ENCODE measurements around the gene PLD6. TPM values are rescaled to one million over a fixed set of nuclear protein-coding genes. Genes with fewer than 3 reads are reported as not detected.

Gene PLD6
- total RNA-seq, 1 experiment from 2014 or later = 1.2 TPM

GRCh38 chr17:17165666-17166308, 40.3 kb downstream of the PLD6 start (continued):
- TF ChIP-seq ZNF232 (CRISPR knock-in tag; IDR thresholded peaks at IDR 0.05) = no peak
- no peak for TF ChIP-seq NR1H2 (CRISPR knock-in tag; IDR thresholded peaks at IDR 0.05)

- H3K9me3 Mint-ChIP-seq = no peaks in the 10 kb centered on the region
- TF ChIP-seq OVOL2 (CRISPR knock-in tag; IDR thresholded peaks at IDR 0.05; ENCODE audit: borderline replicate concordance) = no peak
Measured at GRCh38 chr17:17164676-17165075, 41.5 kb downstream of the PLD6 start.

GRCh38 chr17:17164156-17164555, 42.0 kb downstream of the PLD6 start:
- H3K36me3 Mint-ChIP-seq = peaks cover 41% of the 10 kb centered on the region

More at GRCh38 chr17:17164676-17165075, 41.5 kb downstream of the PLD6 start:
- H3K27me3 Mint-ChIP-seq (ENCODE audit: low read depth) = no peaks in the 10 kb centered on the region
- ATAC-seq = no peak
- no peaks in the 10 kb centered on the region for H3K4me1 Mint-ChIP-seq
- H3K27ac Mint-ChIP-seq = no peak overlapping the region
- ChIA-PET POLR2A (no interaction called here), CTCF (interaction anchor here (1.2 to 2.4 kb wide), 2 partner anchors 18 to 23 kb away, joined by 5 to 22 read pairs; no protein-coding TSS in a partner anchor)
- H3K36me3 Mint-ChIP-seq = peaks cover 36% of the 10 kb centered on the region
- no peak overlapping the region for H3K4me3 Mint-ChIP-seq
- DNase-seq (ENCODE audit: low spot score) = no peak

GRCh38 chr17:17161759-17162158, 44.4 kb downstream of the PLD6 start:
- POLR2A ChIA-PET = no interaction called here
- H3K4me3 Mint-ChIP-seq = no peak overlapping the region
- H3K4me1 Mint-ChIP-seq = no peaks in the 10 kb centered on the region
- no peak for ATAC-seq
- H3K36me3 Mint-ChIP-seq = peaks cover 46% of the 10 kb centered on the region
- H3K27me3 Mint-ChIP-seq (ENCODE audit: low read depth) = no peaks in the 10 kb centered on the region
- DNase-seq (ENCODE audit: low spot score) = no peak
- no peak overlapping the region for H3K27ac Mint-ChIP-seq
- no peaks in the 10 kb centered on the region for H3K9me3 Mint-ChIP-seq
- CTCF ChIA-PET = no interaction called here
- TF ChIP-seq IRF1 (CRISPR knock-in tag; IDR thresholded peaks at IDR 0.05) (no peak), NFYB (CRISPR knock-in tag; conservative IDR thresholded peaks at IDR 0.05; ENCODE audit: low read depth) (no peak), TEAD1 (CRISPR knock-in tag; IDR thresholded peaks at IDR 0.05) (no peak), ELF4 (CRISPR knock-in tag; IDR thresholded peaks at IDR 0.05; ENCODE audit: low read depth) (no peak), SMAD4 (CRISPR knock-in tag; IDR thresholded peaks at IDR 0.05) (no peak), ZNF121 (CRISPR knock-in tag; IDR thresholded peaks at IDR 0.05) (no peak), FOXP1 (CRISPR knock-in tag; IDR thresholded peaks at IDR 0.05; ENCODE audit: borderline replicate concordance) (no peak), ZNF232 (CRISPR knock-in tag; IDR thresholded peaks at IDR 0.05) (no peak), ZNF281 (CRISPR knock-in tag; IDR thresholded peaks at IDR 0.05) (no peak), KAT7 (CRISPR knock-in tag; IDR thresholded peaks at IDR 0.05; ENCODE audit: borderline replicate concordance) (no peak)

More at GRCh38 chr17:17164156-17164555, 42.0 kb downstream of the PLD6 start:
- DNase-seq (ENCODE audit: low spot score) (no peak), ATAC-seq (no peak)
- TF ChIP-seq NFYB (CRISPR knock-in tag; conservative IDR thresholded peaks at IDR 0.05; ENCODE audit: low read depth) (no peak), ZNF512 (CRISPR knock-in tag; IDR thresholded peaks at IDR 0.05; ENCODE audit: borderline replicate concordance) (no peak)
- no peaks in the 10 kb centered on the region for H3K9me3 Mint-ChIP-seq
- H3K27ac Mint-ChIP-seq = no peak overlapping the region
- POLR2A ChIA-PET = no interaction called here
- no peaks in the 10 kb centered on the region for H3K27me3 Mint-ChIP-seq (ENCODE audit: low read depth)
- CTCF ChIA-PET = interaction anchor here (0.8 to 2.4 kb wide), 3 partner anchors 8 to 23 kb away, joined by 3 to 22 read pairs (median 5); no protein-coding TSS in a partner anchor
- H3K4me3 Mint-ChIP-seq = no peak overlapping the region
- H3K4me1 Mint-ChIP-seq = no peaks in the 10 kb centered on the region

Data from WTC11 (cell line).